Smooth muscle cell of the brain vasculature (primary cell): ENCODE data around the gene PRCD.
"Not testable (repeated sequence)": the region's sequence is repeated elsewhere in the genome, so short reads cannot be mapped to it uniquely, and the experiment has no call there.

Experiments used
- DNase-seq: peaks from one replicate; pipeline ENCODE4 v3.0.0-alpha.2; 2012; ENCODE audit warnings: low read depth, low spot score

Gene PRCD

DNA sequence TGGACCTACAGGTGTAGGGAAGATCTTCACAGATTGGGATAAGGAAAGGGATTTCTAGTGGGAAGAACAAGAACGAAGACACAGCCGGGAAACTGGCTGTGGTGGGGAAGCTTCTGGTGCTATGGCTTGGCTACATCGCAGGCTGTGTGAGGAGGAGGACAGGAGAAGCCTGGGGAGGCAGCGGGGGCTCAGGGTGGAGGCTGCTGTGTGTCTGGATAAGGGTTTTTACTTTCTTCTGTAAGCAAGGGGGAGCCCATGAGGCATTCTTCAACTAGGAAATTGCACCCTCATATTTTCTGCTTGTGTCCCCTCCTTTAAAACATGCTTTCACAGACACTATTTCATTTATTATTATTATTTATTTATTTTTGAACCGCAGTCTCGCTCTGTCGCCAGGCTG lies 35.7 kb upstream of the PRCD start:
- DNase-seq, result no peak

DNA sequence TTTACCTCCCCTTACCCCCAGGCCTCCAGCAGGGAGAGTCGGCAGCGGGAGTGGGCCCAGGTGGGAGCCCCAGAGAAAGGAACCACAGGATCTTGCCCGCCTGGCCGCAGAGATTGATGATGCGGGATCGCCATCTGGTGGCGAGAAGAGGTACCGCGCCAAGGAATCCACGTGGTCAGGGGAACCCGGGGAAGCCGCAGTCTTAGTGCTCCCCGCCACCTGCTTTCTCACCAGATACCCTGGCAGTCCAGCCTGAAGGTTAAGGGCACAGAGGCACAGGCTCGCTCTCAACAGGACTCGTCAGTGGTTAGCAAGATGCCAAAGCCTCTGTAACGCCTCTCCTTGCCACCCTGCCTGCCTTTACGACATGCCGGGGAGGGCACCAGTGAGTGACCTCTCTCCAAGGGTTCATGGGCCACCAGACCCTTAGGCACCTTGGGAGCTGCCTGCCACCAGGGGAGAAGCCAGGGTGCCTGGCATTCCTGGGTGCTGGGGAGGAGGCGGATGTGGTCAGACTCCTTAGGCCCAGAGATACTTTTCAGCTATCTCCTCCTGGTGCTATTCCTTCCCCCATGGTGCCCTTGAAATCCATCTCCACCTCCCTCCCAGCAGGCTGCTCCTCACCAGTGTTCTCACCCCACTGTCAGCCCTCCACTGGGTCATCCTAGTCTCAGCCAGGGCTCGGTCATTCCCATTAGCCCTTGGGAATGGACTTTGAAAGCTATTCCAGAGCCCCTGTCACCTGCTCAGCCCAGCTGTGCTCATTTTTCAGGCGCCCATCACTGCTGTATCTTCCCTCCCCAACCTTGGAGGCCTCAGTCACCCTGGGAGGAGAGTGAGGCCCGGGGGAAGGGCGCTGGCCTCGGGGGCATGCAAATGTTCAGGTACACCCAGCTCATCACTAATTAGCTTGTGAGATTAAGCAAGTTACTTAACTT lies 33.2 kb upstream of the PRCD start:
- DNase-seq, result no peak

DNA sequence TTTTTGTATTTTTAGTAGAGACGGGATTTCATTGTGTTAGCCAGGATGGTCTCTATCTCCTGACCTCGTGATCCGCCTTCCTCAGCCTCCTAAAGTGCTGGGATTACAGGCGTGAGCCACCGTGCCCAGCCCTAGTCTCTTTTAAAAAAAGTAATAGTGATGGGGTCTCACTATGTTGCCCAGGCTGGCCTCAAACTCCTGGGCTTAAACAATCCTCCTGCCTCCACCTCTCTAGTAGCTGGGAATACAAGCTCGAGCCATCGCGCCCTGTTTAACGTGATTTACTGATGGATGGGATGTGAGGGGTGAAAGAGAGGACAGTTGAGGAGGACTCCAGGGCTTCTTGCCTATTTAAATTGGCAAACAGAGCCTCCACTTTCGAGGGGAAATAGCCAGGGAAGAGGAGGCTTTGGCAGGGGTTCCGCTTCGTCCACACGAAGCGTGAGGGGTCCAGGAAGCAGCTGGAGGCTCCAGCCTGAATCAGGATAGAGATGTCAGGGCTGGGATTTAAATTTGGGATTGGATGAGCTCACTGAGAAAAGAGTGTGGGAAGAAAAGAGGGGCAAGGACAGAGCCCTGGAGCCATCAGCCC lies 31.3 kb upstream of the PRCD start:
- DNase-seq, result not testable (repeated sequence)

DNA sequence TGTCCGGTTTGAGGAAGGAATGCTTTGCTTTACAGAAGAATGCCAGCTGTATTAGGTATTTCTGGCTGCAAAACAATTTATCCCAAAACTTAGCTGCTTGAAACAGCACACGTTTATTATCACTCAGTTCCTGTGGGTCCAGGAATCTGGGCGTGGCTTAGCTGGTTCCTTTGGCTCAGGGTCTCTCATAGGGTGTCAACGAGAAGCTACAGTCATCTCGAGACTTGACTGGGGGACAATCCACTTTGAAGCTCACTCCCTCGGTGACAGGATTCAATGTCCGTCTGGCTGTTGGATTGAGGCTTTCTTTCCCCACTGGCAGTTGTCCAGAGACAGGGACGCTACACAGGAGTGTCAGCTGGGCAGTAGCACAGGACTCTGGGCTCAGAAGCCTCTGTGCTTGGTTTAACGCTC lies 29.0 kb upstream of the PRCD start:
- no peak for DNase-seq

DNA sequence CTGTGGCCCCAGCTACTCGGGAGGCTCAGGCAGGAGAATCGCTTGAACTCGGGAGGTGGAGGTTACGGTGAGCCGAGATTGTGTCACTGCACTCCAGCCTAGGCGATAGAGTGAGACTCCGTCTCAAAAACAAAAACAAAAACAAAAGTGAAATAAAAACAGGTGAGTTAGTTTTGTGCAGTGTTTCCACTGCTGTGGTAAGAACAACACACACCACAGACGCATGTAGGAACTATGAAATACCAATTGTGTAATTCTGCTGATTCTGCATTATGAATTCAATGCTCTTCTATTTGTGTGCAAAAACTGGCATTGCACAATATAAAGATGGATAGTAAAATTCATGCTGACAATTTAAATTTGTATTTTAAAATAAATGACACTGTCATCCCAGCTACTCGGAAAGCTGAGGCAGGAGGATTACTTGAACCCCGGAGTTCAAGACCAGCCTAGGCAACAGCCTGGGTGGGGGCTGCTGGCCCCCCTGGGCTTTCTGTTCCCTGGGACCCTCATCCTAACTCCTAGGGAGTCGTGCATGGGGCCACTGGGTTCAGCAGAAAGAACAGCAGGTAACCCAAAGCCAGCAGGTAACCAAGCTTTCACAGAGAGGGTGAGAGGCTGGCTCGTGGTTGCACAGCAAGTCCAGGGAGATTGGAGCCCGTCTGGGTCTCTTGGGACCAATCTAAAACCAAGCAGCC lies 28.0 kb upstream of the PRCD start:
- DNase-seq, result no peak

DNA sequence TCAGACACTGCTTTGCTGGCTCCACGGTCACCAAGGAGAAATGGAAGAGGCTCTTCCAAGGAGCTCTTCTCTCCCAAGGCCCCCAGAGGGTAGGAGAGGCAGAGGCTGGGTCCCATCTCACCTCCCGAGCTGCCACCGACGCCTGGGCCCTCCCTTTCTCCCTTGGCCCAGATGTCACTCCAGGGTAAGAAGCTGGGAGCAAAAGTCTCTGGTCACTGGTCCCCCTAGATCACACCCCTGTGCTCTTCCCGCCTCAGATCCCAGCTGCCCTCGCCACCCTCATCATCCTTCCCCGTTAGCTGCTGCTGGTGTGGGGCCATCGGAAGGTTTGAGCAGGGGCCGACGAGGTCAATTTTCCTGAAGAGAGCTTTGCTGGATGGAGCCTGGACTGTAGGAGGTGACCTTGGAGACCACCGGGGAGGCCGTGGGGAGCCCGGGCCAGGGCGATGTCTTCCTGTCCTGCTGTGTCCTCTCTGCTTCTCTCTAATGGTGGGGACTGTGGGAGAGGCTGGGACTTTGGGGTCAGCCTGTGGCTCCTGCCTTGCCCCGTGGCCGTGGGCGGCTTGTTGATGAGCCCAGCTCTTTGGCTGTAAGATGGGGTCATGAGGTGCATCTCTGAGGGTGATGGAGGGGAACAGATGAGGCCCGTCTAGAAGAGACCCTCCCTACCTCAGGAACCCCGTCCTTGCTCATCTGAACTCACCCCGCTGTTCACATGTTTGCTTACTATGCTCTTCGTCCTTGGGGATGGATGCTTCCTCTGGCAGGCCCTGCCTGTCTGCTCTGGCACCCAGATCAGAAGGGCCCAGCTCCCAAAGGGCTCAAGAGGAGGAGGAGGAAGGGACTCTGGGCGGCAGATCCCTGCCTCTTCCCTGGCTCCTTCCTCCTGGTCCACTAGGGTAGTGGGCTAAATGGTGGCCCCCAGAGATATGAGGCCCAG lies 27.2 kb upstream of the PRCD start:
- DNase-seq, result no peak

DNA sequence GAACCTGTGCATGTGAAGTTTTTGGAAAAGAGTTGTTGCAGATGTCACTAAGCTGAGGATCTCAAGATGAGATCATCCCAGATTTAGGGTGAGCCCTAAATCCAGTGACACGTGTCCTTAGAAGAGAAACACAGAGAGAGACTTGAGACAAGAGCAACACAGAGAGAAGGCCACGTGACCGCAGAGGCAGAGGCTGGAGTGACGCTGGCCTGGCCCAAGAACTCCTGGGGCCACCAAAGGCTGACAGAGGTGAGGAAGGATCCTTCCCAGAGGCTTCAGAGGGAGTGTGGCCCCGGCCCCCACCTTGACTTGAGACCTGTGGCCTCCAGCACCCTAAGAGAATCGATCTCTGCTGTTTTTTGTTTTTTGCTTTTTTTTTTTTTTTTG lies 26.5 kb upstream of the PRCD start:
- DNase-seq, result no peak

DNA sequence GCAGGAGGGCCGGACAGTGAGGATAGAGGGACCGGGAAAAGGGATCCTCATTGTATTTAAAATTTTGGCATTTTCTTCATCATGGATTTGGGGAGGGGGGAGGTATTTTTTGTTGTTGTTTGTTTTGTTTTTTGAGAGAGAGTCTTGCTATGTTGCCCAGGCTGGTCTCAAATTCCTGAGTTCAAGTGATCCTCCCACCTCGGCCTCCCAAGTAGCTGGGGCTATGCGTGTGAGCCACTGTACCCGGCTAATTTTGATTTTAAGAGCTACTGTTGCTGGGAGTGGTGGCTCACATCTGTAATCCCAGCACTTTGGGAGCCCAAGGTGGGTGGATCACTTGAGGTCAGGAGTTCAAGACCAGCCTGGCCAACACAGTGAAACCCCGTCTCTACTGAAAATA lies 25.5 kb upstream of the PRCD start:
- DNase-seq, result not testable (repeated sequence)

DNA sequence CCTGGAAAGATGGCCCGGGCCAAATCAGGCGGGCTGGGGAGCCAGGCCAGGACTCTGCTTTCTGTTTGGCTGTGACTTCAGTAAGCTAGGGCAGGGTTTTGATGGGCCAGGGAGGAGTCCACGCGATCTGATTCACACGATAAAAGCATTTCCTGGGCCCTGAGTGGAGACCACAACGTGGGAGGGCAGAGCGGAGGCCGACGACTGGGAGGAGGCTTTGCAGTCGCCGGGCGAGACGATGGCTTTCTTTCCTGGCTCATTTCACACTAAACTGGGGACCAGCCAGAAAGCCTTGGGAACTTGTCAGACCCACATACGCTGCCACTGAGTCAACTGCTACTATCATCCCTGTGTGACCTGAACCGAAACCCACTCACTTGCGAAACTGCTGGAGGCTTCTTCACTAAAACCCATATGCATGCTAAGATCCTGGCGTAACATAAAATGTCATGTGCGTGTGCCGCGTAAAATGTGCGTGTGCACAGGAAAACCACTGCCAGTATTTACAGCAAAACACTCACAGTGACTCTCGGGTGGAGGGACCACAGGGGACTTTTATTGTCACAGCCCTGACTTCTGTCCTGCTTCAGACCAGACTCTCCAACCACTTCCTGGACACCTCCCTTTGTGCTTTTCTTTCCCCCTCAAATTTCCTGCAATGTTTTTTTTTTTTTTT lies 24.4 kb upstream of the PRCD start:
- DNase-seq, result no peak

DNA sequence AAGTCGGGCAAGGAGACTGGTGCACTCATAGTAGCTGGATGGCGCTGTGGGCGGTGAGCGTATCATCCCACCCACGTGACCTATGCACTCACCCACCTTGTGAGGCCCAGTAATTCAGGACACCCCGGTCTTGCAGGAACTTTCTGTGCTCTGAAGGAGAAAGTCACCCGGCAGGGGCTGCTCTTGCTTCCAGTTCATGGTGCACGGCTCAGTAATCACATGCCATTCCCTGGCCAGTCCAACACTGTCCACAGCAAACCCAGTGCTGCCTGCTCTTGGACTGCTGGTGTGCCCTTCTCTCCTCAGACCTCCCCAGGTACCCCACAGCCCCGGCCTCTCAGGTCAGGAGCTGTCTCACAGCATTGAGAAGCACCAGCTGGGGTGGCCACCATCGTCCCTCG lies 22.2 kb upstream of the PRCD start:
- DNase-seq, result no peak

DNA sequence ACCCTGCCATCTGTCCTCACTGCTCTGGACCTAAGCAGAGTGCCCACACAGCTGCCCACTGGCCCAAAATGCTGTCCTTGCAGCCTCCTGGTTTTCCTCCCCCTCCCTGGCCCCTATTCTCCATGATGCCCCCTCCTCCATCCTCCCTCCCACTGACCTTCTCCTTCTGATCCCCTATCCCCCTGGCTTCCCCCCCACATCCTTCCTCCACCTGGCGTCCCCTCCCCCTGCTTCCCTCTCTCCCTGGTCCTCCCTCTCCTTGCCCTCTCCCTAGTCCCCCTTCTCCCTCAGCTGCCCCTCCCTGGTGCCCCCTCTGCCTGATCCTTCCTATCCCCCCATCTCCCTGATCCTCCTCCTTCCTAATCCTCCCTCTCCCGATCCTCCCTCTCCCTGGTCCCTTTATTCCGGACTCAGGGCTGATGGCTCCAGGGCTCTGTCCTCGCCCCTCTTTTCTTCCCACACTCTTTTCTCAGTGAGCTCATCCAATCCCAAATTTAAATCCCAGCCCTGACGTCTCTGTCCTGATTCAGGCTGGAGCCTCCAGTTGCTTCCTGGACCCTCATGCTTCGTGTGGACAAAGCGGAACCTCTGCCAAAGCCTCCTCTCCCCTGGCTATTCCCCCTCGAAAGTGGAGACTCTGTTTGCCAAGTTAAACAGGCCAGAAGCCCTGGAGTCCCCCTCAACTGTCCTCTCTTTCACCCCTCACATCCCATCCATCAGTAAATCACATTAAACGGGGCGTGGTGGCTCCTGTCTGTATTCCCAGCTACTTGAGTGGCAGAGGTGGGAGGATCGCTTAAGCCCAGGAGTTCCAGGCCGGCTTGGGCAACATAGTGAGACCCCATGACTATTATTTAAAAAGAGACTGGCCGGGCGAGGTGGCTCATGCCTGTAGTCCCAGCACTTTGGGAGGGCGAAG lies 20.5 kb upstream of the PRCD start:
- no peak for DNase-seq

DNA sequence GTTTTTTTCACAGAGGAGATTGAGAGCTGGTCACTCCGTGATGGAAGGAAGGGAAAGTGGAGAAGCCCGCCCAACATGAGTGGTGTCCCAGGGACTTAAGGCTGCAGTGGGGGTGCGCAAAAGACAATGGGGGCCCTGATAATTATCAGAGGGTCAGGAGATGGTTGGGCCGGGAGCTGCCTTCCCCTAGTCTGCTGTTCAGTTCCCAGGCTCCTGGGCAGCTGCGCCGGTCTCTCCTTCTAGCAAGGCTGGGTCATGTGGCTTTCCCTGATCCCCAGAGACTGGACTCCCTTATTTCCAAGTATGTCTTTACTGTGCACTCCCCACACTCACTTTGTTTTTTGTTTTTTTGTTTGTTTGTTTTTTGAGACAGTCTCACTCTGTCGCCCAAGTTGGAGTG lies 18.6 kb upstream of the PRCD start:
- no peak for DNase-seq

DNA sequence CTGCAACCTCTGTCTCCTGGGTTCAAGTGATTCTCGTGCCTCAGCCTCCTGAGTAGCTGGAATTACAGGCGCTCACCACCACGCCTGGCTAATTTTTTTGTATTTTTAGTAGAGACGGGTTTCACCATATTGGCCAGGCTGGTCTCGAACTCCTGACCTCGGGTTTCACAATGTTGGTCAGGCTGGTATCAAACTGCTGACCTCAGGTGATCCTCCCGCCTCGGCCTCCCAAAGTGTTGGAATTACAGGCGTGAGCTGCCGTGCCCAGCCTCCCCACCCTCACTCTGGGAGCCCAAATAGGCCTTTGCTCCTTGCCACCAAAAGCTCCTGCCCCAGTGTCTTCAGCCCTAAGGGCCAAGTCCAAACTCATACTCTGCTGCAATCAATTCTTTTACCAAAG lies 18.2 kb upstream of the PRCD start:
- DNase-seq, result not testable (repeated sequence)

DNA sequence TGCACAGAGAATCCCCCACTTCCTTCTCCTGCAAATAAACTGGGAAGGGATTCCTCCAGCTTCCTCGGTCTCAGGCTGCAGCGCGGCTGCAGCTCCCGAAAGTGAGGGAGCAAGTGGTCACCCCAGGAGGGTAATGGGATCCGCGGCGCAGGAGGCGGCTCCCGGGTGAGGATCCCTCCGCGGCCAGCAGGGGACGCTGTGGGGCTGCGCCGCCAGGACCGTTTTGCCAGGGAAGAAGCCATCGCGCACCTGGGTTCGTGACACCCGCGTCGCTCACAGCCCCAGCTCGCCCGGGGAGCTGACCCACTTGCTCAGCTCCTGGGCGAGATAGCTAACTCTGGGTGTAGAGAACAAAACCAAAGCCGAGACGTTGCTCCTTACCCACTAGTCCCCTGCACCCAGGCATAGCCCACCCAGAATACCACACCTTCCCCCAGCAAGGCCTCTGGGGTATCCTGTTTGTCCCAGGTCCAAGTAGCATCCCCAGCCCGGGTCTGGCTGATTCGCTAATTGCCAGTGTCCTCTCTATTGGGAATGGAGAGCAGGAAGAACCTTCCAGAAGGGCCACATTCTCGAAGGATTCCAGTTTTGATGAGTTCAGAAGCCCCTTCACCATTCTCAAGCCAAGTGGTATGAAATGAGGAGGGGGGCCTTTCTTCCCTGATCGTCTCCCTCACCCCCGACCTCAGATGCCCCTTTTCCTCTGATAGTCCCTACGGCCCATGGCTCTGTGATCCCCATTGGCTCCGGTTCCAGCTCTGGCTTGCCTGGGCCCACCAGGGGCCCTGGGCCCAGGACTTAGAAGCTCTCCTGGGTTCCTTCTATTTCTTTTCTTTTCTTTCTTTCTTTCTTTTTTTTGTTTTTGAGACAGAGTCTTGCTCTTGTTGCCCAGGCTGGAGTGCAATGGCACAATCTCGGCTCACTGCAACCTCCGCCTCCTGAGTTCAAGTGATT lies 16.5 kb upstream of the PRCD start:
- DNase-seq, result no peak

DNA sequence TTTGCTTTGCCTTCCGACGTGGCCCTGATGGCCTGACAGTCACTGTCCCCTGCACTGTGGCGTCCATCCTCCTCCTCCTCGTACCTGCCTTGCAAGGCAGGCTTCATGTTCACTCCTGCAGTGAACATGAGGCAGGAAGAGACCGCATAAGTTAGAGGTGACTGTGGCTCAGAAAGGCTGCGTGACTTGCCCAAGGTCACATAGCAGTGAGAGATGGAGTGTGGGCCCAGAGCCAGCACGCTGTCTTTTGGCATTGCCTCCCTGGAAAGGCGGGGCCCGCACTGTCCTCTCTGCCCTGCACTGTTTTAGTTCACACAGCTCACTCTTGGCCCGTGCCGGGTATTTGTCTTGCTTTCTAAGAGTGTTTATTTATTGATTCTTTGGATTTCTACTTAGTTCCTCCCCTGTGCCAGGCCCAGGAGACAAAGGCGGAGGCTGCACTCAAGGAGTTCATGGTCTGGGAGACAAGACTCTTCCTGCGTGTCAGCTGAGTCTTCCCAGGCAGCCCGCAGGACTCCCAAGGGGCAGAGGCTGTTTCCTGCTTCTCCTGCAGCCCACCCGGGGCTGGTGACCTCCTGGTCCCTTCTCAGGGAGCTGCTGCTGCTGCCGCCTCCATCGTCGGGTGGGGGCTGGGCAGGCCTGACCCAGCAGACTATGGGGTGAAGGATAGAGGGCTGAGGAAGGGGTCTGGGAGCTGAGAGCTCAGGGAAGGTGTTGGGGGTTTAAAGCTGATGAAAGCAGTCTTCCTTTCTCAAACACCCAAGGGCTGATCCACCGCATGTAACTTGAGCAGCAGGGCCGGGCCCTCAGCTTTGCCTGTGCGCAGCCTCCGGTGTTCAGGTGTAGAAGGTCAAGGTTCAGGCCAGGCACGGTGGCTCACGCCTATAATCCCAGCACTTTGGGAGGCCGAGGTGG lies 15.0 kb upstream of the PRCD start:
- DNase-seq, result no peak

DNA sequence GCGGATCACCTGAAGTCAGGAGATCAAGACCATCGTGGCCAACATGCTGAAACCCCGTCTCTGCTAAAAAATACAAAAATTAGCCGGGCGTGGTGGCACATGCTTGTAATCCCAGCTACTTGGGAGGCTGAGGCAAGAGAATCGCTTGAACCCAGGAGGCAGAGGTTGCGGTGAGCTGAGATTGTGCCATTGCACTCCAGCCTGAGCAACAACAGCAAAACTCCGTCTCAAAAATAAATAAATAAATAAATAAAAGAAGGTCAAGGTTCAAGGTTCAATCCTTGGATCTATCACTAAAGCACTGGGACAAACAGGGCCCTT lies 14.4 kb upstream of the PRCD start:
- not testable (repeated sequence) for DNase-seq

DNA sequence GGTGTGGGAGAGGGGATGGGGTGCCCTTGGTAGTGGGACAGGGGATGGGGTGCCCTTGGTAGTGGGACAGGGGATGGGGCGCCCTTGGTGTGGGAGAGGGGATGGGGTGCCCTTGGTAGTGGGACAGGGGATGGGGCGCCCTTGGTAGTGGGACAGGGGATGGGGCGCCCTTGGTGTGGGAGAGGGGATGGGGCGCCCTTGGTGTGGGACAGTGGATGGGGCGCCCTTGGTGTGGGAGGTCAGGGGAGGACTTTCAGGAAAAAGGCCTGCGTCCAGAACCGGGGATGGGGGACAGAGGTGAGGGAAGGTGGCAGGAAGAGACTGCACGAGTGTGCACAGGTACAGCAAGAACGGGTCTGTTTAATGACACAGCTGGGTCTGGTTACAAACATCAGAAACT lies 12.8 kb upstream of the PRCD start:
- DNase-seq, result not testable (repeated sequence)
